Measurements from ENCODE around the gene MSANTD3. TPM values are rescaled to one million over a fixed set of nuclear protein-coding genes. Genes with fewer than 3 reads are reported as not detected.
"Not testable (repeated sequence)": the region's sequence is repeated elsewhere in the genome, so short reads cannot be mapped to it uniquely, and the experiment has no call there.

The MSANTD3 gene
- total RNA-seq (2012; rRNA removed): 65.1 and 69.7 TPM in 2 replicates

- Histone ChIP-seq H3K4me3 (ENCODE audit: low read length) (peak within 1 kb of the TSS; percentile 90), H3K4me1 (ENCODE audit: control insufficient read depth, insufficient read depth, low read length) (peaks cover 36% of the 10 kb centered on the region), H3K9me3 (replicated peaks; ENCODE audit: low read length) (no peaks in the 10 kb centered on the region), H3K9ac (ENCODE audit: low read depth, low read length) (peak within 1 kb of the TSS; percentile 95), H3K27me3 (ENCODE audit: control insufficient read depth, insufficient read depth, low read length) (no peaks in the 10 kb centered on the region), H3K4me2 (ENCODE audit: low read length) (peak within 1 kb of the TSS; percentile 94), H3K36me3 (ENCODE audit: insufficient read depth, low read length) (peaks cover 4% of the 10 kb centered on the region)
Measured at GRCh38 chr9:100426530-100427365, at the start of gene MSANTD3. Gene MSANTD3, plus strand, starts transcription at chr9:100427143. Its CDS starts 14,796 bp downstream, at chr9:100441939.

DNA sequence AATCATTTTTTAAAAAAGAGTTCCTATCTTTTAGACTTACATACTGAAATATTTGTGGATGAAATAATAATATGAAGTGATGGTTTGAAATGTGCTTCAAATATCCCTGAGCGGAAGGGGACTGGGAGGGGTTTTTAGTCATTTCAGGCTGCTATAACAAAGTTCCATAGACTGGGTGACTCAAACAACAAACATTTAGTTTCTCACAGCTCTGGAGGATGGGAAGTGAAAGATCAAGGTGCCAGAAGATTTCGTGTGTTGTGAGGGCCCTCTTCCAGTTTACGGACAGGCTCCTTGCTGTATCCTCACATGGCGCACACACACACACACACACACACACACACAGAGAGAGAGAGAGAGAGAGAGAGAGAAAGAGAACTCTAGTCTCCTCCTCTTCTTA, 47.1 kb upstream of the MSANTD3 start:
- no peaks in the 10 kb centered on the region for H3K36me3 ChIP-seq (ENCODE audit: insufficient read depth, low read length)
- H3K4me1 ChIP-seq (ENCODE audit: control insufficient read depth, insufficient read depth, low read length): peaks cover 13% of the 10 kb centered on the region
- no peaks in the 10 kb centered on the region for H3K27me3 ChIP-seq (ENCODE audit: control insufficient read depth, insufficient read depth, low read length)
- H3K9me3 ChIP-seq (replicated peaks; ENCODE audit: low read length): no peaks in the 10 kb centered on the region
- peak overlapping the region; percentile 30 for H3K4me2 ChIP-seq (ENCODE audit: low read length)
- peak overlapping the region; percentile 30 for H3K4me3 ChIP-seq (ENCODE audit: low read length)
- H3K9ac ChIP-seq (ENCODE audit: low read depth, low read length): peak overlapping the region; percentile 63

GRCh38 chr9:100392989-100393388, 34.0 kb upstream of the MSANTD3 start:
- H3K36me3 ChIP-seq (ENCODE audit: insufficient read depth, low read length); H3K4me1 ChIP-seq (ENCODE audit: control insufficient read depth, insufficient read depth, low read length); H3K4me3 ChIP-seq (ENCODE audit: low read length); H3K4me2 ChIP-seq (ENCODE audit: low read length); H3K9me3 ChIP-seq (replicated peaks; ENCODE audit: low read length); H3K9ac ChIP-seq (ENCODE audit: low read depth, low read length); H3K27me3 ChIP-seq (ENCODE audit: control insufficient read depth, insufficient read depth, low read length): not testable (repeated sequence)

DNA sequence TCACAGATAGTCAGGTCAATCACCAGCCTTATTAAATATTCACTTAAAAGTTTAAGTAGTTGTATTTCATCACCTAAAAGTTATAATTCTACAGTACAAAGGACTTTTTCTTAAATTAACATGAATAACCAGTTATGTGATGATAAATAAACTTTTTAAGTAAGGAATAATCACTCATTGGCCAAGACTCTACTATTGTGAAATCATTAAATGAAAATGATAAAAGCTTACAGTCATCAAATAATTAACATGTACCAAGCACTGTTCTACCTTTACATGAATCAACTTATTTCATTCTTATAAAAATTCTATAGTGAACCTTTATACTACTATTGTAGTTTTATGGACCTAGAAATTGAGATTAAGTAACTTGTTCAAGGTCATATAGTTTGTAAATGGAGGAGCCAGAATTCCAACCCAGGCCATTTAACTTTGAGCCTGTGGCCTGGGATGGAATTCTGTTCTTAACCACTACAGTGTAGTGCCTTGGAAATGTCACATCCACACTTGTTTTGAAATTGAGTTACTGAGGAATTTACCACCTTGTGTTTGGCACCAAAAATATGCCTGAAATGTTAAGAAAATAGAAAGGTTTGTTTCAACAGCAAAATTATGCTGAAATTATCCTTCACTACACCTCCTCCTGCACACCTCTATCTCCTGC, 32.8 kb upstream of the MSANTD3 start:
- Histone ChIP-seq H3K9me3 (replicated peaks; ENCODE audit: low read length) (no peaks in the 10 kb centered on the region), H3K4me1 (ENCODE audit: control insufficient read depth, insufficient read depth, low read length) (no peaks in the 10 kb centered on the region), H3K4me3 (ENCODE audit: low read length) (no peak overlapping the region), H3K4me2 (ENCODE audit: low read length) (no peak overlapping the region), H3K9ac (ENCODE audit: low read depth, low read length) (no peak overlapping the region), H3K27me3 (ENCODE audit: control insufficient read depth, insufficient read depth, low read length) (no peaks in the 10 kb centered on the region), H3K36me3 (ENCODE audit: insufficient read depth, low read length) (no peaks in the 10 kb centered on the region)

GRCh38 chr9:100394816-100395215, 32.1 kb upstream of the MSANTD3 start:
- no peaks in the 10 kb centered on the region for H3K4me1 ChIP-seq (ENCODE audit: control insufficient read depth, insufficient read depth, low read length)
- no peak overlapping the region for H3K4me2 ChIP-seq (ENCODE audit: low read length)
- no peaks in the 10 kb centered on the region for H3K36me3 ChIP-seq (ENCODE audit: insufficient read depth, low read length)
- no peak overlapping the region for H3K4me3 ChIP-seq (ENCODE audit: low read length)
- no peaks in the 10 kb centered on the region for H3K9me3 ChIP-seq (replicated peaks; ENCODE audit: low read length)
- H3K27me3 ChIP-seq (ENCODE audit: control insufficient read depth, insufficient read depth, low read length): no peaks in the 10 kb centered on the region
- no peak overlapping the region for H3K9ac ChIP-seq (ENCODE audit: low read depth, low read length)

DNA sequence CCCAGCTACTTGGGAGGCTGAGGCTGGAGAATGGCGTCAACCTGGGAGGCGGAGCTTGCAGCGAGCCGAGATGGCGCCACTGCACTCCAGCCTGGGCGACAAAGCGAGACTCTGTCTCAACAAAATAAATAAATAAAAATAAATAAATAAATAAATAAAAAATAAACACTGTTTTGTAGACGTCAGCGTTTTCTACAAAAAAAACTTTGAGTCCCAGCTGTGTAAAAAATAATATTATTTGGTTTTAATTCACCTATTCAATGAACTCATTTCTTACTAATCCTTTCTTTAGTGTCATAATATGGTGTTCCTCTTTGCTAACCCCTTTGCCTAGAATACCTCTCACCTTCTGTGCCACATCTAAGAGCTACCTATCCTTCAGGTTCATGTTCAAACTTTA, 30.2 kb upstream of the MSANTD3 start:
- H3K27me3 ChIP-seq (ENCODE audit: control insufficient read depth, insufficient read depth, low read length): no peaks in the 10 kb centered on the region
- H3K4me3 ChIP-seq (ENCODE audit: low read length): no peak overlapping the region
- H3K9me3 ChIP-seq (replicated peaks; ENCODE audit: low read length): no peaks in the 10 kb centered on the region
- H3K9ac ChIP-seq (ENCODE audit: low read depth, low read length): no peak overlapping the region
- H3K4me1 ChIP-seq (ENCODE audit: control insufficient read depth, insufficient read depth, low read length): no peaks in the 10 kb centered on the region
- H3K36me3 ChIP-seq (ENCODE audit: insufficient read depth, low read length): no peaks in the 10 kb centered on the region
- H3K4me2 ChIP-seq (ENCODE audit: low read length): no peak overlapping the region

DNA sequence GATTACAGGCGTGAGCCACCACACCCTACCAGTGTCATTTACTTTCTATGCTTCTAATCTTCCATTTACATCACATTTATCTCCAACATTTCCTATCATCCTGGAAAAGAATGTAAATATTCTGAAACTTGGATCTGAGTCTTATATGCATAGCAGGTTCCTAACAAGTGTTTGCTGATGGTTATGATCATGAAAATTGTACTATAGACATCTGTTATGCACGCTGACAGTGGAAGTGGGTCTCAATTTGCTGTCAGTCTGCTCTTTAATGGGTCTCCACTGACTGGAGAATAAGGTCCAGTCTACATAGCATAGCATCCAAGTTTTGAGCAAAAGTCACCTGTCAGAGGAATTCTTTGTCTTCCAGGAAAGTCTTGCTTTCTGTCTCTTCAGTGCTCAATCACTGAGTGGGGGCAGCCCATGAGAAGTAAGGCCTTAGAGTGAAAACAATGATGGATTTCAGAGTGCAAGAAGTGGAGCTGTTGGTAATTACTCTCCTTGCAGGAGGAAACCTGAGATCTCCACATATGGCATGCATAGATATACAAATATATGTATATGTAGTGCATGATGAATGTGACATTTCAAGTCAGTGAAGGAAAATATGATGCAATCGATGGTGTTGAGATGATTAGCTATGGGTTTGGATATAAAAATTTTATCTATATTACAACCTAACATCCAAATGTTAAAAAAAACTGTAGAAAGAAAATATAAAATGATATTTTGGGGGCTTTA, 29.2 kb upstream of the MSANTD3 start:
- H3K36me3 ChIP-seq (ENCODE audit: insufficient read depth, low read length): no peaks in the 10 kb centered on the region
- no peaks in the 10 kb centered on the region for H3K4me1 ChIP-seq (ENCODE audit: control insufficient read depth, insufficient read depth, low read length)
- H3K4me2 ChIP-seq (ENCODE audit: low read length): no peak overlapping the region
- H3K9ac ChIP-seq (ENCODE audit: low read depth, low read length): no peak overlapping the region
- no peaks in the 10 kb centered on the region for H3K9me3 ChIP-seq (replicated peaks; ENCODE audit: low read length)
- no peaks in the 10 kb centered on the region for H3K27me3 ChIP-seq (ENCODE audit: control insufficient read depth, insufficient read depth, low read length)
- no peak overlapping the region for H3K4me3 ChIP-seq (ENCODE audit: low read length)

DNA sequence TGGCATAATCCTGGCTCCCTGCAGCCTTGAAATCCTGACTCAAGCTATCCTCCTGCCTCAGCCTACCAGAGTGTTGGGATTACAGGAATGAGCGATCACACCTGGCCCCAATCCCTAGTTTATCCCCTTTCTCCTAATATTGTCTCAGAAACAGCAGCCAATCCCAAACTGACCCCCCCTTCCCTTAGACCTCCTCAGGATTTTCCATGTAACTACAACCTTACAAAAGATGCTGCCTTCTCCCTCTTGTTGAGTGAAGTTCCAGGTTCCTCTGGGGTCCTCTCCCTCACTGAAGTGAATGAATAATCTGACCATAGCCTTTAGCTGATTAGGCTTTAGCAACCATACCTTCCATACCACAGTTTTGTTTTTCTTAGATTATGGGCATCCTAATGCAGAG, 25.9 kb upstream of the MSANTD3 start:
- H3K4me1 ChIP-seq (ENCODE audit: control insufficient read depth, insufficient read depth, low read length): no peaks in the 10 kb centered on the region
- no peak overlapping the region for H3K9ac ChIP-seq (ENCODE audit: low read depth, low read length)
- no peak overlapping the region for H3K4me2 ChIP-seq (ENCODE audit: low read length)
- no peaks in the 10 kb centered on the region for H3K9me3 ChIP-seq (replicated peaks; ENCODE audit: low read length)
- no peak overlapping the region for H3K4me3 ChIP-seq (ENCODE audit: low read length)
- no peaks in the 10 kb centered on the region for H3K27me3 ChIP-seq (ENCODE audit: control insufficient read depth, insufficient read depth, low read length)
- H3K36me3 ChIP-seq (ENCODE audit: insufficient read depth, low read length): no peaks in the 10 kb centered on the region

GRCh38 chr9:100406962-100407361, 20.0 kb upstream of the MSANTD3 start:
- H3K9me3 ChIP-seq (replicated peaks; ENCODE audit: low read length): no peaks in the 10 kb centered on the region
- H3K9ac ChIP-seq (ENCODE audit: low read depth, low read length): no peak overlapping the region
- H3K36me3 ChIP-seq (ENCODE audit: insufficient read depth, low read length): no peaks in the 10 kb centered on the region
- H3K27me3 ChIP-seq (ENCODE audit: control insufficient read depth, insufficient read depth, low read length): no peaks in the 10 kb centered on the region
- H3K4me2 ChIP-seq (ENCODE audit: low read length): no peak overlapping the region
- H3K4me1 ChIP-seq (ENCODE audit: control insufficient read depth, insufficient read depth, low read length): peaks cover 4% of the 10 kb centered on the region
- H3K4me3 ChIP-seq (ENCODE audit: low read length): no peak overlapping the region

- Histone ChIP-seq H3K27me3 (ENCODE audit: control insufficient read depth, insufficient read depth, low read length) (no peaks in the 10 kb centered on the region), H3K36me3 (ENCODE audit: insufficient read depth, low read length) (no peaks in the 10 kb centered on the region), H3K4me1 (ENCODE audit: control insufficient read depth, insufficient read depth, low read length) (peaks cover 6% of the 10 kb centered on the region), H3K4me3 (ENCODE audit: low read length) (no peak overlapping the region), H3K9me3 (replicated peaks; ENCODE audit: low read length) (no peaks in the 10 kb centered on the region), H3K9ac (ENCODE audit: low read depth, low read length) (no peak overlapping the region), H3K4me2 (ENCODE audit: low read length) (no peak overlapping the region)
Measured at GRCh38 chr9:100408546-100409175, 18.3 kb upstream of the MSANTD3 start.

DNA sequence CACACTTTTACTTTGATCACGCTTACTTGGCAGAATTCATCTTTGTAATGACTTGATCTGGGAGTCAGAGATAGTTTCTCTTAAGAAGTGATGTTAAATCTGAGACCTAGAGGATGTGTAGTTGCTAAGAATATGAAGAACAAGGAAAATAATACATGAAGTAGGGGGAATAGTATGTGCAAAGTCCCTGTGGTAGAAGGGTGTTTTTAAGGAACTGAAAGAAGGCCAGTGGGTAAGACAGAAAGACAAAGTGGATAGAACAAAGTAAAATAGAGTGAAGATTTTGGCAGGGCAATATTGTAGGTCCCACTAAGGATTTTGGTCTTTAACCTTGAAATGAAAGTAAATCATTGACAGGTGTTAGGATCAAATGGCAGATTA, 17.8 kb upstream of the MSANTD3 start:
- Histone ChIP-seq H3K36me3 (ENCODE audit: insufficient read depth, low read length) (no peaks in the 10 kb centered on the region), H3K9me3 (replicated peaks; ENCODE audit: low read length) (no peaks in the 10 kb centered on the region), H3K4me3 (ENCODE audit: low read length) (no peak overlapping the region), H3K4me1 (ENCODE audit: control insufficient read depth, insufficient read depth, low read length) (peaks cover 6% of the 10 kb centered on the region), H3K27me3 (ENCODE audit: control insufficient read depth, insufficient read depth, low read length) (no peaks in the 10 kb centered on the region), H3K9ac (ENCODE audit: low read depth, low read length) (no peak overlapping the region), H3K4me2 (ENCODE audit: low read length) (no peak overlapping the region)
